NCI-H146 (cell line): Measurements from ENCODE around the gene CYP51A1.
A peak's percentile ranks its signal among the peaks of the same experiment; 100 is the strongest.
"Not testable (repeated sequence)": the region's sequence is repeated elsewhere in the genome, so short reads cannot be mapped to it uniquely, and the experiment has no call there.

Source experiments
- DNase-seq: peaks from one replicate; lab custom pipeline; 2025; lab: John Stamatoyannopoulos, UW

The CYP51A1 gene

DNA sequence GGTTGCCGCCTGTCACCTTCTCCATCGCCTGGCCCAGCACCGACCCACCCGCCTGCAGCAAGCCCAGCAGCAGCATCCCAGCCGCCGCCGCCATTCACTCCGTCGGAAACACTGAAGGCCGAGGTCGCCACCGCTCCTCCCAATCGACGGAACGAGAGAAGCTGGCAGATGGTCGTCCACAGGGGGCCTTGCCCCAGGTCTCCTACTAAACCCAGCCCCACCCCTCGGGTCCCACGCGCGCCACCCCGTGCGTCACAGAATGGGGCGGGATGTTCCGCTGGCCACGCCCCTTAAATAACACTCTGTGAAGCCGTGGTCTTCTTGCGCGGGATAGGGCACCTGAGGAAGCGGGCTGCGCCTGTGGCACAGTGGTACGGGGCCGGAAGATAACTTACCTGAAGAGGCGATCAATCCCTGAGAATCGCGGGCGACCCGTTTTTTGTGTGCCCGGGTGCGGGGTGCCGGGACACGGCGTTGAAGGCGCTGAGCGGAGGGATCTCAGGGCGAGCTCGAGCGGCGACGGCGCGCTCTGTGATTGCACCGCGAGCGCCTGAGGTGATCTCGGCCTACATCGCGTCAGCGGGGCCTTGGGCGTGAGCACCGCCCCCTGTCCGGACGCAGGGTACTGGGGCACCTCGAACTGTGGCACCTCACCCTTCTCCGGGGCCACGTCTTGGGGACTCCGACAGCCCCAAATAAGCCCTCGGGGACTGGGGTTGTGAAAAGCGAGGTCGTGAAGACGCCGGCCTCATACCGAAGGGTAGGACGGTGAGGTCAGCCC, at the start of gene CYP51A1:
TSS of gene CYP51A1 (minus strand) at position 207 of the 781 bp plus-strand sequence. CDS start at position 94, 113 bp downstream.
- peak; percentile 96 for DNase-seq

- DNase-seq: peak; percentile 94
Observed at GRCh38 chr7:92178928-92179924, 44.9 kb upstream of the CYP51A1 start, which contains the start of gene LRRD1. TSS of gene LRRD1 (minus strand) at chr7:92179142. CDS start at chr7:92165202, 13,940 bp downstream.

DNA sequence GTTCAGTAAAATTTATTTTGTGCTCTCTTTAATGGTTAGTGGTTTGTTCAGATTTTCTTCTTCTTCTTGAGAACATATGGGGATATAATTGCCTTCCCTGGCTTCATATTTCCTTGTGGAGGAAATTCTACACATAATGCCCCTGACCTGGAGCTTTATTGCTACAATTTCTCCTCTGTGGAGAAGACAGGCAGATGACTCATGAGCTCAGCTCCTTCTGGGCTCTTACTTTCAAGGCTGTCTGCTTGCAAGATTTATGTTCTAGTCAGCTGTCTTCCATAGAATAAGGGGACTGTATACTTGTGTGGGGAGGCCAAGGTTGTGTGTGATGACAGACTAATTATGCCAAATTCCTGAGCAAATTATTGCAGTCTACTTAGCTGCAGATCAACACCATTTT, 43.1 kb upstream of the CYP51A1 start:
- no peak for DNase-seq

DNA sequence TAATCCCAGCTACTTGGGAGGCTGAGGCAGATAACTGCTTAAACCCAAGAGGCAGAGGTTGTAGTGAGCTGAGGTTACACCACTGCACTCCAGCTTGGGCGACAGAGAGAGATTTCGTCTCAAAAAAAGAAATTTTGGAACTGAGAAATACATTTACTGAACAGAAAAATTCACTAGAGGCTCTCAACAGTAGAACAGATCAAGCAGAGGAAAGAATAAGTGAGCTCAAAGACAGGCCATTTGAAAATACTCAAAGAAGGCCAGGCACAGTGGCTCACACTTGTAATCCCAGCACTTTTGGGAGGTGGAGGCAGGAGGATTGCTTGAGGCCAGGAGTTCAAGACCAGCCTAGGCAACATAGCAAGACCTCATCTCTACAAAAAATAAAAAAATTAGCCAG, 35.3 kb upstream of the CYP51A1 start:
- DNase-seq: not testable (repeated sequence)

- no peak for DNase-seq
Observed at GRCh38 chr7:92161271-92161670, 27.0 kb upstream of the CYP51A1 start.

DNA sequence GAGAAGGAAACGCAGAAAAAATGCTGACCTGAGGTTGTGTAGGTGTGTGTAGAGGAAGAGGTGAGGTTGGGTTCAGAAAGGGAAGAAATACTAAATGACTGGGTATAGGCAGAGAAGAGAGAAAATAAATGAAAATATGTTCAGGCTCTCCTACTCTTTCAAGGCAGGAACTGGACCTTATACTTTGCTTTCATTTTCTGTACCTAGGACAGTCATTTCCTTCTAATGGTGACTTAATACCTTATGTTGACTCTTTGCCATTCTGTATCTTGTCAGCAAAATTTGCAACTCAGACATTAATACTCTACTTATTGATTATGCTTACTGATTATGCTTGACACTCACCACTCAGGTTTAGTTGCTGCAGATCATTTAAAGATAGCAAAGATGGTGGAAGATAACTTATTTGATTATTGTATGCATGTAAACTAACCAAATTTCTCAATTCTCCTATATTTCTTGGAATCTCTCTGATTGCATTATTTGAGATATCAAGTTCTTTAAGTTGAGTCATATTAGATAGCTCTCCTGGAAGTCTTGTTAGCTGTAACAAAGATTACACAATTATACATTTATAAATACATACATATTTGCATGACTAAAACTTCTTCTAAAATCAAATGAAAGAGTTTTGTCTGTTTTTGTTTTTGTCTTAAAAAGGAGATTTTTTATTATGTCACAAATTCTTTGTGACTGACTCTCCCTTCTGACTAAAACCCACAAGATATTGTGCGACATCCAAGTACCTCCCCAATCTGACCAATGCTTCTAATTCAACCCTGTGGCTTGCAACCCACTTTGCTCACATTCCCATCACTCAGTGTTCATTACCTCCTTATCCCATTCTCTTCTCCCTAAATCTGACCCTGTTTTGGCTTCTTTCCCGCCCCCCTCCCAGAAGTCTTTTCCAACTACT, 24.6 kb upstream of the CYP51A1 start:
- no peak for DNase-seq

- no peak for DNase-seq
Observed at GRCh38 chr7:92156990-92157389, 22.7 kb upstream of the CYP51A1 start.

GRCh38 chr7:92155108-92155739, 20.9 kb upstream of the CYP51A1 start:
- no peak for DNase-seq

DNA sequence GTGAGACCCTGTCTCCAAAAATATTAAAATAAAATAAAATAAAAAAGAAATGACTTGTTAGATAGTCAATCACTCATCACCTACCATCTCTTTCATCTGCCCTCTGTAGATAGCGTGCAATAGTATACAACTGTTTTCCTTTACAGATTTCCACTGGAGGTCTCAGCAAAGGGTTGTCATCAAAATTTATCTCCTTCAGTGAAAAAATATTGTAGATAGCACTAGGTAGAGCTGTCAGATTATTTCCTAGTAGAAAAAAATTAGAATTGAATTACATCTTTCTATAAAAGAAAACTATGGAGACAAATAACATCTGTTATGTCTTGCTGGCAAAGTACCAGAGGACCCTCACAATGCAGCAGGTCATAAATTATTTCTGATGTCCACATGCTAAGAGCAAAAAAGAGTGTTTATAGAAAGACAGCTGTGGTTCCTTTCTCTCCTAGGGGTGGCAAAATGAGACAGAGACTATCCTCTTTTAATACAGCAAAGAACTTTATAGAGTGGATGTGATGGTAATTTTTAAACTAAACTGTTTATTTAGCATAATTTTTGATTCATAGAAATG, 16.3 kb upstream of the CYP51A1 start:
- DNase-seq: no peak

- no peak for DNase-seq
Observed at GRCh38 chr7:92149736-92150239, 15.5 kb upstream of the CYP51A1 start.

GRCh38 chr7:92143192-92143880, 9.1 kb upstream of the CYP51A1 start:
- DNase-seq: not testable (repeated sequence)

DNA sequence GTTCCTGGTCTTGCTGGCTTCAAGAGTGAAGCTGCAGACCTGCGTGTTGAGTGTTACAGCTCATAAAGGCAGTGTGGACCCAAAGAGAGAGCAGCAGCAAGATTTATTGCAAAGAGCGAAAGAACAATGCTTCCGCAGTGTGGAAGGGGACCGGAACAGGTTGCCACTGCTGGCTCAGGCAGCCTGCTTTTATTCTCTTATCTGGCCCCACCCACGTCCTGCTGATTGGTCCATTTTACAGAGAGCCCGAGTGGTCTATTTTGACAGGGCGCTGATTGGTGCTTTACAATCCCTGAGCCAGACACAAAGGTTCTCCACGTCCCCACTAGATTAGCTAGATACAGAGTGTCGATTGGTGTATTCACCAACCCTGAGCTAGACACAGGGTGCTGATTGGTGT, 8.5 kb upstream of the CYP51A1 start:
- not testable (repeated sequence) for DNase-seq

DNA sequence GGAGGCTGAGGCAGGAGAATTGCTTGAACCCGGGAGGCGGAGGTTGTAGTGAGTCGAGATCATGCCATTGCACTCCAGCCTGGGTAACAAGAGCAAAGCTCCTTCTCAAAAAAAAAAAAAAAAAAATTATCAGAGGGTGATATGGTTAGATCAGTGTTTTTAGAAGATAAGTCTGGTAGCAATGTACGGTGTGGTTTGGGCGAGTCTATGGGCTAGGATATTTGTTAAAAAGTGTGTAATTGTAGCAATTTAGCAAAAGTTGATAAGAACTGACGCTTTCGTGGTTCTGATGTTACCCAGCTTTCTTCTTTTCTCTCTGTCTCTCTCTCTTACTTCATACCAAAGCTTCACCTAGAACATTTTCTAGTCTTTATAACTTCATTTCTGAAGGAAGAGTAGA, 6.9 kb upstream of the CYP51A1 start:
- no peak for DNase-seq

GRCh38 chr7:92137557-92137956, 3.3 kb upstream of the CYP51A1 start:
- no peak for DNase-seq

DNA sequence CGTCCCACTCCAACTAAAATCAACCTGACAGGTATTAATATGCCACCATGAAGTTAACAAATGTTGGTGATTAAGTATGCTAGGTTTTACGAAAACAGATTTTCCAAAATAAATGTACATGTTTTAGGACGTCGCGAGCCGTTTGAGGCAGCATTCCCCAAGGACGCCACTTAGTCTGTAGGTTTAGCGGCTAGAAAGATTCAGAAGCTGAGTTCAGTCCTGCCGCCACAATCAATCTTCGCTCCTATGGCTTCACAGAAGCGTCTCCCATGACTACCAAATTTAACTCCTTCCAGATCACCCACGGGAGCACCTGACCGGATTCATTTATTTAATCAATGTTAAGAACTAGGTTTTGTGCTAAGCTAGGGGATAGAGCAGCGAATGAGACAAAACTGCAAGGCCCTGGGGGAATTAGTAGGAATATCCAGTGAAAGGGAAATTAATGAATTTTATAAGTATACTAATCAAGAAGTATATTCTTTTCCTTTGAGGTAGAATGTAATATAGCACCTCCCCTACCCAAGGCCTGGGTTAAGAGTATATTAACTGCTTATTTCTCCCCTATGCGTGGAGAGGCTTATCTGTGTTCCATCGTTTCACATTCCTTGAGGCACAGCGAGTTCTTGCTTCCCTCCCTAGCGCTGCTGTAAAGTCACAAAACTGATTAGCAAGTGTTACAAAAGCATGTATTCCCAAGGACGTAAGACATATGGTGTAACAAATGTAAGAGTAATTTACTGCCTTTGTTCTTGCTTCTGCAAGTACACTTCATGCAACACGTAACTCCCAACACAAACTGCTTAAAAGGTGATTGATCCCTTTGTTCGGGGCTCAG, 994 bp upstream of the CYP51A1 start:
- DNase-seq: peak; percentile 61

- DNase-seq: peak; percentile 74
Observed at GRCh38 chr7:92133737-92134270, 473 bp downstream of the CYP51A1 start.

DNA sequence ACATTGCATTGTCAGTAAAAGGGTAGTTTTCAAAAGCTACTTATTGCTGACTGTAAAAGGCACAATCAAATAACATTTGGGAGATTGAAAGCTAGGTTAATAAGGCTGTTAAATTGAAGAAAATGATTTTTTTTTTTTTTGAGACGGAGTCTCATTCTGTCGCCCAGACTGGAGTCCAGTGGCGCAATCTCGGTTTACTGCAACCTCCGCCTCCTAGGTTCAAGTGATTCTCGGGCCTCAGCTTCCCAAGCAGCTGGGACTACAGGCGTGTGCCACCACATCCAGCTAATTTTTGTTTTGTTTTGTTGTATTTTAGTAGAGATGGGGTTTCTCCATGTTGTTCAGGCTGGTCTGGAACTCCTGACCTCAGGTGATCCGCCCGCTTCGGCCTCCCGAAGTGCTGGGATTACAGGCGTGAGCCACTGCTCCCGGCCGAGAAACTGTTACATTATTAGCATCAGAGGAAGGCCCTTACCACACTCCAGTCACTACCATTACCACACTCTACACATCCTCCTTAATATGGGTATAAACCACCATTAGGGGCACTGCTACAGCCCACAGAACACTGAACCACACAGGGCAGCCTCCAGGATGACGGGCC, 1.0 kb downstream of the CYP51A1 start:
- peak; percentile 63 for DNase-seq

GRCh38 chr7:92131764-92132330, 2.4 kb downstream of the CYP51A1 start:
- no peak for DNase-seq
